Spleen (tissue), 7 donors: ENCODE results near the gene LITAF.

ENCODE experiments used
- POLR2AphosphoS5 ChIP-seq, 3 donors: sonication (generic); formaldehyde crosslinking; IDR thresholded peaks; one replicate each; pipeline ENCODE4 v1.5.1; 2017; ENCODE audit warnings: antibody characterized with exemption in 3 of 3
- TF ChIP-seq, protein P1 (sequence below), 11 experiments: fragments of 200-600 bp in 7 of 11; fragments of 450-650 bp in 4 of 11; sonication (generic) in 4 of 11; IDR thresholded peaks in 8 of 11; conservative IDR thresholded peaks in 3 of 11; 1 replicate in 7 of 11; 2 replicates in 4 of 11; pipeline versions ENCODE4 v1.4.0 to v1.8.0; 2016 to 2021; ENCODE audit warnings: antibody characterized with exemption in 11 of 11, inconsistent platforms in 4 of 11, mild to moderate bottlenecking in 1 of 11
- donor health status: DM: no; HTN: no; CAD: no; lungs with moderate emphysema.
- donor health status: DM: no; HTN: no; CAD: no.
- donor health status: DM: no; HTN: no; CAD: no.

DNA sequence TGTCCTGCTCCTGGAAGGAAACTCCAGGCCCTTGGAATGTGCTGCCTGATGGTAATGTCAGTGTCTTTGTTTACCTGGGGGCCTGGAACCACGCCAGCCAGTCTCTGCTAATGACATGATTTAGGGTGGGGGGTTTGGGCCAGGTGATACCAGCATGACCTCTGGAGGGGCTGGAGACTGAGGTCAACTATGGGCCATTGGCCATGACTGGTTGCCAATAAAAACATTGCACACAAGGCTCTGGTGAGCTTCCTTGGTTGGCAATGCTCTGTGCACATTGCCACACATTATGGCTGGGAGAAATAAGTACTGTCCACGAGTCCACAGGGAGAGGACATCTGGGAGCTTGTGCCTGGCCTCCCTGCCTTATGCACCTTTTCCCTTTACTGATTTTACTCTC, 52.5 kb downstream of the LITAF start:
- no peak for TF ChIP-seq POLR2AphosphoS5 (IDR thresholded peaks at IDR 0.05)
- TF ChIP-seq, protein P1, sequence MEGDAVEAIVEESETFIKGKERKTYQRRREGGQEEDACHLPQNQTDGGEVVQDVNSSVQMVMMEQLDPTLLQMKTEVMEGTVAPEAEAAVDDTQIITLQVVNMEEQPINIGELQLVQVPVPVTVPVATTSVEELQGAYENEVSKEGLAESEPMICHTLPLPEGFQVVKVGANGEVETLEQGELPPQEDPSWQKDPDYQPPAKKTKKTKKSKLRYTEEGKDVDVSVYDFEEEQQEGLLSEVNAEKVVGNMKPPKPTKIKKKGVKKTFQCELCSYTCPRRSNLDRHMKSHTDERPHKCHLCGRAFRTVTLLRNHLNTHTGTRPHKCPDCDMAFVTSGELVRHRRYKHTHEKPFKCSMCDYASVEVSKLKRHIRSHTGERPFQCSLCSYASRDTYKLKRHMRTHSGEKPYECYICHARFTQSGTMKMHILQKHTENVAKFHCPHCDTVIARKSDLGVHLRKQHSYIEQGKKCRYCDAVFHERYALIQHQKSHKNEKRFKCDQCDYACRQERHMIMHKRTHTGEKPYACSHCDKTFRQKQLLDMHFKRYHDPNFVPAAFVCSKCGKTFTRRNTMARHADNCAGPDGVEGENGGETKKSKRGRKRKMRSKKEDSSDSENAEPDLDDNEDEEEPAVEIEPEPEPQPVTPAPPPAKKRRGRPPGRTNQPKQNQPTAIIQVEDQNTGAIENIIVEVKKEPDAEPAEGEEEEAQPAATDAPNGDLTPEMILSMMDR (IDR thresholded peaks at IDR 0.05 in 8 of 11, conservative IDR thresholded peaks at IDR 0.05 in 3 of 11), result no peak
